ENCODE data around the gene ARSI.

Gene ARSI

DNA sequence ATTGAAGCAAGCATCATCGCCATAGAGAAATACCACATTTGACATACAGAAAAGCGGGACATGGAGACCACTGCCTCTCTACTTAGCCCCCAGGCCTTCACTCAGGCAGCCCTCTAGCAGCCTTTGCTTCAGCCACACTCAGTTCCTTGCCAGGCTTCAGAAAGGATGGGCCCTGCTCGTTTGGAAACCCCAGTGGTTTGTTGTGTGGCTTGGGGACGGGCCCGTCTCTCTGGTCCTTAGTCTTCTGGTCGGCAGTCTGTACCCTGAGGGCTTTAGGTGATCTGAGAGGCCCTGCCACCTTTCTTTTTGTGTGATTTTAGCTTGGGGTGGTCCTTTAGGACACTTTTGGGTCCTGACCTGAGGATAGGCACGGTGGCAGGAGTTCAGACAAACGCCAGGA lies 21.1 kb upstream of the ARSI start:
- FAIRE-seq (no peak), DNase-seq (ENCODE audit: insufficient read length) (no peak)

DNA sequence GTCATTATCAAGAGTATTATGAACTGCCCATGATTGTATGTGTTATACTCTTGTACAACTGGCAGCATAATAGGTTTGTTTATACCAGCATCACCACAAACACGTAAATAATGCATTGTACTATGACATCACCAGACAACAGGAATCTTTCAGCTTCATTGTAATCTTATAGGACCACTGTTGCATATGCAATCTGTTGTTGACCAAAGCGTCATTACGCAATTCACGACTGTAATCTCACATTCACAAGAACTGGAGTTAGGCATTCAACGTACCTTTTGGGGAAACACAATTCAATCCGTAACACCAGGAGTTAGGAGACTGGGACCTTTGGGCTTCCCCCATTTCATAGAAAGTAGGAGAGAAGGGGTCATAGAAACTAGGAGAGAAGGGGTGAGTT lies 20.4 kb upstream of the ARSI start:
- FAIRE-seq (no peak), DNase-seq (ENCODE audit: insufficient read length) (no peak)
- TF ChIP-seq TAF1 (IDR thresholded peaks at IDR 0.05; ENCODE audit: borderline replicate concordance, low read depth, low read length), result no peak
- TF ChIP-seq POLR2A (IDR thresholded peaks at IDR 0.05; ENCODE audit: low read depth, low read length), result no peak
- no peak for TF ChIP-seq POLR2AphosphoS5 (IDR thresholded peaks at IDR 0.05; ENCODE audit: low read depth, low read length)

More for the DNA sequence above, 21.1 kb upstream of the ARSI start:
- TF ChIP-seq POLR2AphosphoS5 (IDR thresholded peaks at IDR 0.05; ENCODE audit: low read depth, low read length), result no peak
- no peak for TF ChIP-seq POLR2A (IDR thresholded peaks at IDR 0.05; ENCODE audit: low read depth, low read length)
- no peak for TF ChIP-seq TAF1 (IDR thresholded peaks at IDR 0.05; ENCODE audit: borderline replicate concordance, low read depth, low read length)

DNA sequence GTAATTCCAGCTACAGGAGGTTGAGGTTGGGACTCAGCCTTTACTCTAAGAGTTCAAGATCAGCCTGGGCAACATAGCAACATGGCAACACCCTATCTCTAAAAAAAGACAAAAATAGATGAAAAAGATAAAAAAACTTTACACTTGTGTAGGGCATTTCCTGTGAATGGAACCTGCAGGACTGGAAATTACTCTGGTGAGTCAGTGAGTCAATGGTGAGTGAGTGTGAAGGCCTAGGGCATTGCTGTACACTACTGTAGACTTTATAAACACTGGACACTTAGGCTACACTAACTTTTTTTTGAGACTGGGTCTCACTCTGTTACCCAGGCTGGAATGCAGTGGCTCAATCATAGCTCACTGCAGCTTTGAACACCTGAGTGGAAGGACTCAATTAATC lies 19.5 kb upstream of the ARSI start:
- FAIRE-seq (no peak), DNase-seq (ENCODE audit: insufficient read length) (no peak)
- TF ChIP-seq POLR2AphosphoS5 (IDR thresholded peaks at IDR 0.05; ENCODE audit: low read depth, low read length), result no peak
- TF ChIP-seq POLR2A (IDR thresholded peaks at IDR 0.05; ENCODE audit: low read depth, low read length), result no peak
- no peak for TF ChIP-seq TAF1 (IDR thresholded peaks at IDR 0.05; ENCODE audit: borderline replicate concordance, low read depth, low read length)

DNA sequence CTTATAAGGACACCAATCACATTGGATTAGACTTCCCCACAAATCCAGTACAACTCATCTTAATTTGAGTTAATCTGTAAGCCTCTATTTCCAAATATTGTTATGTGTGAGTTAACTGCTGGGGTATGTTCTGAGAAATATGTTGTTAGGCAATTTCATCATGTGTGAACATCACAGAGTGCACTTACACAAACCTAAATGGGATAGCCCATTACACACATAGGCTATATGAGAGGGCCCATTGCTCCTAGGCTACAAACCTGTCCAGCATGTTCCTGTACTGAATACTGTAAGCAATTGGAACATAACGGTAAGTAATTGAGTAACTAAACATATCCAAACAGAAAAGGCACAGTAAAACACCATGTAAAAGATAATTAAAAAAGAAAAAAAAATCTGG lies 19.1 kb upstream of the ARSI start:
- FAIRE-seq (no peak), DNase-seq (ENCODE audit: insufficient read length) (no peak)
- TF ChIP-seq POLR2AphosphoS5 (IDR thresholded peaks at IDR 0.05; ENCODE audit: low read depth, low read length) (no peak), TAF1 (IDR thresholded peaks at IDR 0.05; ENCODE audit: borderline replicate concordance, low read depth, low read length) (no peak), POLR2A (IDR thresholded peaks at IDR 0.05; ENCODE audit: low read depth, low read length) (no peak)

DNA sequence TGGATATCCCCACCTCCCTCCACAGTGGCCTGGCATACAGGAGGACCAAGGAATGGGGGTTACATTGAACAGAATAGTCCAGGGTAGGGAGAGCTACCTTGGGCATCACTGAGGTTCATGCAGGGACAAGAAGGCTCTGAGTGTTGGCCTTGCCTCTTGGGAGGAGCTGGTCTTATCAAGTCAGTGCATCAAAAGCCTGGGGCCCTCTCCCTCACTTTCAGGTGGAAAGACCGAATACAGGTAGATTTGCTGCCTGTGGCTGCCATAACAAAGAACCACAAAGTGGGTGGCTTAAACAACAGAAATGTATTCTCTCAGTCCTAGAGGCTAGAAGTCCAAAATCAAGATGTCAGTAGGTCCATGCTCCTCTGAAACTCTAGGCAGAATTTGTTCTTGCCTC lies 18.5 kb upstream of the ARSI start:
- DNase-seq (ENCODE audit: insufficient read length) (no peak), FAIRE-seq (no peak)
- TF ChIP-seq POLR2AphosphoS5 (IDR thresholded peaks at IDR 0.05; ENCODE audit: low read depth, low read length), result no peak
- no peak for TF ChIP-seq TAF1 (IDR thresholded peaks at IDR 0.05; ENCODE audit: borderline replicate concordance, low read depth, low read length)
- no peak for TF ChIP-seq POLR2A (IDR thresholded peaks at IDR 0.05; ENCODE audit: low read depth, low read length)

DNA sequence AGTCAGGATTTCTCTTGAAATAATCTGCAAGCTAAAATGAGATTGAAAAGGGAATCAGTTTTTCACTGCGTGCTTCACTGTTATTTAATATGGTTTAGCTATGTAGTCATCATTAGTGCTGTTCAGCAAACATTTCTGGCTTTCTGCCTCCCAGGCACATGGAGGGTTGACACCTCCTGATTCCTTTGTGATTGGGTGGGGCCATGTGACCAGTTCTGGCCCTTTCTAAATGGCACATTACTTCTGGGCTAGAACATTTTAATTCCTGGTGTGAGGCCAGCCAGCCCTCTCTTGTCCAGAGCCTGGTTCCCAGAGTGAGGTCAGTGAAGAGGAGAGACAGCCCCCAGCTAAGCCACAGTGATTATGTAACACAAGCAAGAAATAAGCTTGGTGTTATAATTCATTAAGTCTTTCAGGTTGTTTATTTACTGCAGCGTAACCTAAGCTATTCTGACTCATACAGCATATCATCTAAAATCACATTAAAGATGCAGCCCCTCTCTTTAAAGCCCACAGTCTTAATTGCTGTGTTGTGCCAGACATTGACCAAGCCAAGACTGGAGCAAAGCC lies 17.4 kb upstream of the ARSI start:
- DNase-seq (ENCODE audit: insufficient read length) (no peak), FAIRE-seq (no peak)

DNA sequence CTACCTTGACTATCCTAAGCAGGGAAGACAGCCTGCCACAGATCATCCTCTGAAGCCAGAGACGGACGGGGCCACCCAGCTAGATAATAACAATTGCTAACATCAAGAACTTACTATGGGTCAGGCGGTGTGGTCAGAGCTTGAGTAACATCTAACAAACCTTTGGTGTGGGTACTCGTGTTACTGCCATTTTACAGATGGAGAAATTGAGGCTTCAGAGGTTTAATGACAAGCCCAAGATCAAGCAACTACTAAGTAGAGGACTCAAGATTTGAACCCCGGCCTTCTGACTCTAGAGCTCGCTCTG lies 16.7 kb upstream of the ARSI start:
- DNase-seq (ENCODE audit: insufficient read length) (no peak), FAIRE-seq (no peak)
- TF ChIP-seq TAF1 (IDR thresholded peaks at IDR 0.05; ENCODE audit: borderline replicate concordance, low read depth, low read length), result no peak
- TF ChIP-seq POLR2AphosphoS5 (IDR thresholded peaks at IDR 0.05; ENCODE audit: low read depth, low read length), result no peak
- TF ChIP-seq POLR2A (IDR thresholded peaks at IDR 0.05; ENCODE audit: low read depth, low read length), result no peak

More for the DNA sequence above, 17.4 kb upstream of the ARSI start:
- TF ChIP-seq TAF1 (IDR thresholded peaks at IDR 0.05; ENCODE audit: borderline replicate concordance, low read depth, low read length) (no peak), POLR2A (IDR thresholded peaks at IDR 0.05; ENCODE audit: low read depth, low read length) (no peak)

DNA sequence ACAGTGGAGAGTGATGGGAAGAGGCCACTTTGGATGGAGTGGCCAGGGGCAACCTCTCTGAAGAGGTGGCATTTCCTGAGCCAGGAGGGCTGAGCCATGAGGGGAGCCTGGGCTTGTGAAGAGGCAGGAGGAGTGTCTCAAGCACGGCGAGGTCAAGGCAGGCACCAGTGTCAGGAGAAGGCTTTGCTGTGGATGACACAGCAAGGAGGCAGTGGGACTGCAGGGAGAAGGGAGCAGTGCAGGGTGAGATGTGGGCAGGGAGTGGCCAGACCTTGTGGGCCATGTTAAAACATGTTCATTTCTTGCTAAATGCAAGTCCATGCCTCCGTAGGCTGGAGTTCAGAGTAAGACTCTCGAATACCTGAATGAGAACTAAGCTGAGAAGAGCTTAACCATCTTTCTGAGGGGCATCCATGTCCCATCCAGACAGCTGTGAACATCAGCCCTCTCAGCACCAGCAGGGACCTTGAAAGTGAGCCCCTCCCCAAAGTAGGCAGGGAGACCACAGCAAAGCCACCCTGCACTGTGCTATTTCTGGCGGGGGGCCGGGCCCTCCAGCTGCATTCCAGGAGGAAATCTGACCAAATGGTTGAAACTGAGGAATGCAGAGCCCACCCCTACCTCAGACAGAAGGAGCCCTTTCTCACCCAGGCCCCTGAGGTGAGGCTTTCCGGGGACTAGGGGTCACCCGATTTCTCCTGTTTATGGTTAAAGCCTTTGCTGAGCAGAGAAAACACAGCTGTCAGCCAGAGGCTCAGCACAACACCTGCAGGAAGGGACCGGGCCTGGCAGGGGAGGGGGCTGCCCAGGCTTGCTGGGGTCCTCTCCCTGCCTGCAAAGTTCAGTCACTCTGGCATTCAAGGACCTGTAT lies 16.1 kb upstream of the ARSI start:
- FAIRE-seq (no peak), DNase-seq (ENCODE audit: insufficient read length) (no peak)
- TF ChIP-seq POLR2A (IDR thresholded peaks at IDR 0.05; ENCODE audit: low read depth, low read length), result no peak

DNA sequence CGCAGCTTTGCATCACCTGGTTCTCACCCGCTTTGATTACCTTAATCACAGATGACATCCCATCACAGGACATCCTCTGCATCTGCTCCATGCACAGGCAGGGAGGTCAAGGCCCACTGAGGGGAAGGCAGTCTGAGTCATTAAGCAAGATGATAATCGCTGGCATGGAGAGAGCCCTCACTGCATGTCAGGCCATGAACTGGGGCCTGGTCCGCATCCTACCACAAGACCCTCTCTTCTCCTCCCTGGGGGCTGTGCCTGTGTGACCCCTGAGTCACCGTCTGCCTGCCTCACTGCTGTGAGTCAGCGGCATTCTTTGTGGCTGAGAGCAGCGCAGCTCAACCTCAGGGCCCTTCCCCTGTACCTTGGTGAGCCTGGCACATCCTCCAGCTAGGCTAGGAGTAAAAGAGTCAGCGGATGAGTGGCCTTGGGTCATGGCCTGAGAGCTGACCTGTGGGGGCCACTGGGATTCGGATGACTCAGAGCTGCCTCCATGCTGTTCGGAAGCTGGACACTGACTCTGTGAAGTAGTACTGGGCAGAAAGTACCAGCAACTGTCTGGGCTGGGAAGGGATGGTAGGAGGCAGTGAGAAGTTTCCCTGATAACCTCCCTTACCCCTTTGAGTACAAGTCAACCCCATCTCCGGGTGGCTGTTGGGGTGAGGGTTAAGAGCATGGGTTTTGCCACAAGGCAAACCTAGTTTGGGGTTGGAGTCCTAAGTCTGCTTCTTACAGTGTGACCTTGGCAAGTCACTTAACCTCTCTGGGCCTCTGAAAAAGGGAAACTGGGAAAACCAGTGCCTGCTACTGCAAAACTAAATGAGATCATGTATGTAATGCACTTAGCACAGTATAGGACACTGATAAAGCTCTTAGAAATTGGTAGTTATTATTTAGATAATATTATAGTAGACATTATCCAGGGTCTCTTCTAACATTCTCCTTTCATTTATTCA lies 14.6 kb upstream of the ARSI start:
- no peak for FAIRE-seq
- no peak for DNase-seq (ENCODE audit: insufficient read length)
- no peak for TF ChIP-seq TAF1 (IDR thresholded peaks at IDR 0.05; ENCODE audit: borderline replicate concordance, low read depth, low read length)
- TF ChIP-seq POLR2AphosphoS5 (IDR thresholded peaks at IDR 0.05; ENCODE audit: low read depth, low read length), result no peak
- no peak for TF ChIP-seq POLR2A (IDR thresholded peaks at IDR 0.05; ENCODE audit: low read depth, low read length)

DNA sequence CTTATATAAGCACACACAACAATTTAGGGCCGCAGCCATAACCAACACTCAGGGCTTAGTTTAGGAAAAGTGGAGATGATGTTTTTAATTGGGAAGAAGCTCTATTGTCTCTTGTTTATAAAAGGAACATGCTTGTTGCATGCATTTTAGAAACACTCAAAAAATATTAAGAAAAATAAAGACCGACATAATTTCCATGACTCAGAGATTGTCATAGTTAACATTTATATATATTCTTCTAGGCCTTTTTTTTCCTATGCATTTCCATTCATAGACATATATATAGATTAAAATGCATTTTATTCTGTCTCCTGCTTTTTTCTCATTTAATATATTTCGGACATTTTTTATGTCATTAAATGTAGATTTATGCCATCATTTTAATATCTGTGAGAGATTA lies 13.6 kb upstream of the ARSI start:
- DNase-seq (ENCODE audit: insufficient read length), result no peak
- no peak for FAIRE-seq
- TF ChIP-seq POLR2A (IDR thresholded peaks at IDR 0.05; ENCODE audit: low read depth, low read length) (no peak), TAF1 (IDR thresholded peaks at IDR 0.05; ENCODE audit: borderline replicate concordance, low read depth, low read length) (no peak), POLR2AphosphoS5 (IDR thresholded peaks at IDR 0.05; ENCODE audit: low read depth, low read length) (no peak)

DNA sequence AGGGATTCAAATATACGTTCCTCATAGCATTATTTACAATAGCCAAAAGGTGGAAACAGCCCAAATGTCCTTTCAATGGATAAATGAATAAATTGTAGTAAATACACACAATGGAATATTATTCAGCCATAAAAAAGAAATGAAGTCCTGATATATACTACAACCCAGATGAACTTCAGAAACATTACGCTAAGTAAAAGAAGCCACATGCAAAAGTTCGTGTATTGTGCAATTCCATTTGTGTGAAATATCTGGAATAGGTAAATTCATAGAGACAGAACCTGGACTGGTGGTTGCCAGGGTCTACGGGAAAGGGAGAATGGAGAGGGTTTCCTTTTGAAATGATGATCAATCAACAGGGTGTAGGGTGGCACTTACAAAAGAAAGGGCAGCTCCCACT lies 12.5 kb upstream of the ARSI start:
- no peak for TF ChIP-seq TAF1 (IDR thresholded peaks at IDR 0.05; ENCODE audit: borderline replicate concordance, low read depth, low read length)
- TF ChIP-seq POLR2AphosphoS5 (IDR thresholded peaks at IDR 0.05; ENCODE audit: low read depth, low read length), result no peak
- no peak for TF ChIP-seq POLR2A (IDR thresholded peaks at IDR 0.05; ENCODE audit: low read depth, low read length)
- no peak for DNase-seq (ENCODE audit: insufficient read length)
- no peak for FAIRE-seq

Measured in GM12892 (cell line).